ENCODE measurements around the gene GALR2.

GALR2 gene

DNA sequence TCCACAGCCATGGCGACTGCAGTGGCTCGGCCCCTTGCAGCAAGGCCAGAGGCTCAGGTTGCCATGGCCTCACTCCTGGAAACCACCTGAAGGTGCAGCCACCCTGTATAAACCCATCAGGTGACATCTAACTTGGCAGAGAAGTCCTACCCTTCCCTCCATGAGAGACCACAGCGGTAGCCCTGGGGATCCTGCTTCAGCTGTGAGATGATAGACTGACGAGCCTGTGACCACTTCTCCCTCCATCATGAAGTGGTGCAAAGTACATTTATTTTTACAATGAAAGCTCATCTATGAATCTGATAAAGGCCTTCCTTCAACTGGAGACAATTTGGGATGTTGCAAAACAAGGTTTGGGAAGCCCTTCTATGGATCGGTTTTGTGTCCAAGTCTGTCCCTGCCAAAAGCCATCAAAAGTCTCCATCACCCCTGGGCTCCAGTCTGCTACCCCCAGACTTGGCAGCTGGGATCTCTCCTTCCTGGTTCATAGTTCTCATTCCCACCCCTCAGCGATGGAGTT lies 6.2 kb downstream of the GALR2 start:
- no peak for DNase-seq

- no peak for DNase-seq
Measured at GRCh38 chr17:76081295-76082210, 7.0 kb downstream of the GALR2 start.

GRCh38 chr17:76082326-76083251 lies 8.0 kb downstream of the GALR2 start:
- no peak for DNase-seq

- DNase-seq, result no peak
Measured at GRCh38 chr17:76083536-76084182, 9.1 kb downstream of the GALR2 start.

GRCh38 chr17:76085066-76085730 lies 10.6 kb downstream of the GALR2 start:
- DNase-seq, result no peak

DNA sequence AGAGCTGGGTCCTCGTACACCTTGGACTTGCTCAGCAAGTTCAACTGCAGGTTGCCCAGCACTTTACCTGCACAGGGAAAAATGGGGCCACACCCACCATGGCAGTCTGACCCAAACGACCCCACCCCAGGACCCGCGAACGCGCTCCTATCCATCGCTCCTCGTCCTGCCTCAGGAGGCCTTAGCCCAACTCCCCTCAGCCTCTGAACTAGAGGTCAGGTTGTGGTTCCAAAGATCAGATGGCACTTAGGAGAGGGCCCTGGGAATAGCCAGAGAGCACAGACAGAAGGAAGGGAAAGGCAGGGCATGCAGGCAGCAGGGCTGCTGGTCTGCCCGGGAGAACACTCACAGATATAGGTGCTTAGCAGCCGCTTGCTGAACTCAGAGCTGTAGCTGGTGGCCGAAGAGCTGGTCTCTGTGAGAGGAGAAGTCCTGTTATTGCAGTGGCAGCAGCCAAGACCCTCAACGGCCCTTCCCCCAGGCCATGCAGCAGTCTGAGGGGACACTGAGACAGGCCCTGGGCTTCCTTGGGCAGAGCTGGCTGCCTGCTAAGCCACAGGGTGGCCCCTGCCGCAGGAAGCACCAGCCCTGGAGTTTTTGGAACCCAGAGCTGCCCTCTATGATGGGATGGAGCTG lies 11.3 kb downstream of the GALR2 start:
- DNase-seq, result no peak

DNA sequence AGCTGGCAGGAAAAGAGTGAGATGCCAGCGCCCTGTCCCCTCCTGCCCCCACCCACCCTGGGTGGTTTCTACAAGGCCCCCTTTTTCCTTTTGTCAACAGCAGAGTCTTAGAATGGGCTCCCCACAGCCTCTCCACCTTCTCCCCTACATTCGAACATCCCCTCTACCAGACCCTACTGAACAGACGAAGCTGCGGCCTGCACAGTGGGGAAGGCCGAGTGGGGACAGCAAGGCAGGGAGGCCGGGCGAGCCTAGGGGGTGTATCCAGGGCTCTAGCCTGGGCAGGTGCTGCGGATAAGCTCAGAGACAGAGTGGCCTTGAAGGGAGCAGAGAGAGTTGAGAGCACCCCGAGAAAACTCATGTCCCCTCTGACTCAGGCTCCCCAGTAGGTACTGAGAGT lies 11.8 kb downstream of the GALR2 start:
- DNase-seq, result no peak

DNA sequence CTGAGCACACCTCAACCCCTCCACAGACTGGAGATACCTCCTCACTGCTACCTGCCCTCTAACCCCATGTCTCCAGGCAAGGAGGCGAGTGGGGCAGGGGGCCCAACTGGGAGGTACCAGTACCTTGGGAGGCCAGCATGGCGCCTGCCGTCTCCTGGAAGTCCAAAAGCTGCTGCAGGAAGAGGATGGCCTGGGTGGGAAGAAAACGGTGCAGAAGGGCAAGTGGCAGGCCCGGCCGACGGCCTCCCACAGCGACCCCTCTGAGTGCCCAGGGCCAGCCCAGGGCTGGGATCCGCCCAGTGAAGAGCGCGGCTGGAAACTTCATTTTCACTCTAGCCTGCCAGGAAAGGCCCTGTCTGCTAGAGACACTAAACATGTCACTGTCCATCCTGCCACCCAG lies 12.9 kb downstream of the GALR2 start:
- no peak for DNase-seq

DNA sequence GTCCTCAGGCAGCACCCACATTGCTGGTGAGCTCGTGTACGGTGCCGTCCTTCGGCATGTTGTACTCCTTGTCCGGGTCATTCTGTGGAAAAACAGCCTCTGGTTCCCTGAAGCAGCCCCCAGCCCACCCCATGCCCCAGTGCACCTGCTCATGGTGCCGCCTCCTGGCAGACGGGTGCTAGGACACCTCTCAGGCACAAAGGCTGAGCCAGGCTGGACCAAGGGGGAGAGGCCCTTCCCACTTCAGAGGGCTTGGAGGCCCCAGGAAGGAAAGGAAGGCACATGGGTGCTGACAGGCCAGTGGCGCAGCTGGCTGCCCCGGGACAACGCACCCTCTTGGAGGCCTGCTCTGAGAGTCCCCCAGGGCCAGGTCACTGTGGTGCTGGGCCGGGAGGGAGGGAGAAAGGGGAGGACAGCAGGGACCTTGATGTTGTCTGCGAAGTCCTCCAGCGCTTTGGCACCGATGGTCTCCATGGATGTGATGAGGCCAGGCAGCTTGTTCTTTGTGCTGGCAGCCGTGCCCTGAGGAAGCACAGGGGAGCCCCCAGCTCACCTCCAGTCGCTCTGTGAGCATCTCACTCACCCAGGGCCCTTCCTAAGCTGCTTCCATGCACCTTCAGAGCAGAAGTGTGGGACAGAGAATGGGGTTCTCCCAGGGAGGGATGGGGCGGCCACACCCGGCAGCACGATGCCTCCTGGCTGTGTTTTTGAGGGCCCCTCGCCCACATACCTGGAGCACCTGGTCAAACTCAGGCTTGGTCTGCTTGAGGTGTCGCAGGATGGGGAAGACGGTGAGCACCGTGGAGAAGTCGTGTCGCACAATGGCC lies 13.7 kb downstream of the GALR2 start:
- no peak for DNase-seq

DNA sequence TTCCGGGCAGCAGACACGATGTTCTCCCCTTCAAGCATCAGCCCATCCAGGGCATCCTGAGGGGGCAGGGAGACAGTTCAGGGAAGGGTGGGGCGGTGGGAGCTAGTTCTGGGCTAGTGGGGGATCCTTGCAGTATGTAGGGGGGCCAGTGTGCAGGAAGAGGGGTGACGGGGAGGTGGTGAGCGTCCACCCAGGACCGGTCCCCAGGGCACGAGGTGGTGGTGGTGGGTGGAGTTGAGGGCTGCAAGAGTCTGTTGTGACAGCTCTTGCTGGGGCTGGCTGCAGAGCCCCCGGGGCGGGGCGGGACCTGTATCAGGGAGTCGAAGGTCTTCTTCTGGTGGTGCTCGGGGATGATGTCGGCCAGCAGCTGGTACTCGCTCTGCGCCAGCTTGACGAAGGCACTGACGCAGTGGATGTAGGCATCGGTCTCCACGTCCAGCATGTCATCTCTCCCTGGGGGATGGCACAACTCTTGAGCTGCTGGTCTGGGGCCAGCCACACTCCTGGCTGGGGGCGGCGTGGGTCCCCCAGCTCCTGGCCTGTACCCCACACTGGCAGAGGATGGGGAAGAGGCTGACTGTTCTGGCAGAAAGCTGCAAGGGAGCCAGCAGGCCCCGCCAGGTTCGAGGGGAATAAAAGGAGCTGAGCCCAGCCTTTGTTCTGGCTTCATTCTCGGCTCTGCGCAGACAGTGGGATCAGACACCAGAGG lies 14.4 kb downstream of the GALR2 start:
- DNase-seq, result no peak

DNA sequence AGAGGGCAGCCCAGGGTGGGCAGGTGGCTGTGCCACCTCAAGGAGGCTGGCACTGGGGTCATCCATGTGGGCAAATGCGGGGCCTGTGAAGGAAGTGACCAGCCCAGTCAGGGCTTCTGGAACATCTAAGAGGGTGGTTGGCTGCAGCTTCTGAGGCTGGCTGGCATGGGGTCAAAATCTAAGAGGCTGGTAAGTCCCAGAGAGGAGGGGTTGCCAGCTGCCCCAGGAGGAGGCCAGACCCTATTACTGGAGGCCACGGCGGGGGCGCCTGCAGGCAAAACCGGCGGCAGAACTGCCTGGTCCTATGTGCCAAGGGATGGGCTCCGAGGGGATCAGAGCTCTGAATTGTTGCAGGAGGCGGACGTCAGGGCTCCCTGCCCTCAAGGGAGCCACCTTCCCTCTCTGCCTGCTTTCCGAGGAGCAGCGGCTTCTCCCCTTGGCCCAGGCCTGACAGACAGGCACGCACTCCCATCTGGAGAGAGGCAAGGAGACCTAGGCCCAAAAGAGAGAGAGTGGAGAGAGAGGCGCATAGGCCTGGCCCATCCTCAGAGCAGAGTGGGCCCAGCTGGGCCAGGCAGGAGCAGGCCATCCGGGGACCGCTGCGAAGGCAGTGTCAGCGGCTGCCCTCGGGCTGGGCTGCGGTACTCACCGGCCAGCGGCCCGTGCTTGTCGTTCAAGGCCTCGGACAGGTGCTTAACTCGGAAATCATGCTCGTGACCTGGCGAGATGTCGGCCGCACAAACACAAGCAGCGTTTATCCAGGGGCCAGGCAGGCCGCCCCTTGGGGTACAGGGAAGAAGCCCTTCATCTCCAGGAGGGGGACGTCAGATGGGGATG lies 15.3 kb downstream of the GALR2 start:
- no peak for DNase-seq

DNA sequence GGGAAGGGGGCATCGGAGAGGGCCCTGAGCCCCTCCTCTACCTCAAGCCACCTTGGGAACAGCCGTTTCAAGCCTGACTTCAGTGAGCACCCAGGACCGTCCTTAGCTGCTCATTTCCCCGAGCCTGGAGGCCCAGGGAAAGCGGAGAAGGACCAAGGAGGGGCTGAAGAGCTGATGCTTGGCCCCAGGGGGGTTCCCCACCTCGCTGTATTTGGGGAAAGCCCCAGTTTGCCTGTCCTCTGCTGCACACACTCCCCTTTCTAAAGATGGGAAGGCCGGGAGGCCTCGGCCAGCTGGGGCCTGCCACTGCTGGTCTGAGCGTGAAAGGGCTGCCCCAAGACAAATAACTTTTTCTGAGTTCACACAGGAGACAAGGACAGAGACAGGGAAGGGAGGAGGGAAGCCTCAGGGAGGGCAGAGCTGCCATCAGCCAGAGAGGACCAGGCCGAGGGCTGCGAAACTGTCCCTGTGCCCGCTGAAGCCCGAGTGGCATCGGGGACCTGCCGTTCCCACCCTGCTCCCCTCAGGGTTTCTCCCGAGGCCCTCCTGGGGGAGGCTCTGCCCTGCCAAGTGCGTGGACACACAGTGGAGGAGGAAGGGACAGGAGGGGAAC lies 16.0 kb downstream of the GALR2 start:
- DNase-seq, result no peak

DNA sequence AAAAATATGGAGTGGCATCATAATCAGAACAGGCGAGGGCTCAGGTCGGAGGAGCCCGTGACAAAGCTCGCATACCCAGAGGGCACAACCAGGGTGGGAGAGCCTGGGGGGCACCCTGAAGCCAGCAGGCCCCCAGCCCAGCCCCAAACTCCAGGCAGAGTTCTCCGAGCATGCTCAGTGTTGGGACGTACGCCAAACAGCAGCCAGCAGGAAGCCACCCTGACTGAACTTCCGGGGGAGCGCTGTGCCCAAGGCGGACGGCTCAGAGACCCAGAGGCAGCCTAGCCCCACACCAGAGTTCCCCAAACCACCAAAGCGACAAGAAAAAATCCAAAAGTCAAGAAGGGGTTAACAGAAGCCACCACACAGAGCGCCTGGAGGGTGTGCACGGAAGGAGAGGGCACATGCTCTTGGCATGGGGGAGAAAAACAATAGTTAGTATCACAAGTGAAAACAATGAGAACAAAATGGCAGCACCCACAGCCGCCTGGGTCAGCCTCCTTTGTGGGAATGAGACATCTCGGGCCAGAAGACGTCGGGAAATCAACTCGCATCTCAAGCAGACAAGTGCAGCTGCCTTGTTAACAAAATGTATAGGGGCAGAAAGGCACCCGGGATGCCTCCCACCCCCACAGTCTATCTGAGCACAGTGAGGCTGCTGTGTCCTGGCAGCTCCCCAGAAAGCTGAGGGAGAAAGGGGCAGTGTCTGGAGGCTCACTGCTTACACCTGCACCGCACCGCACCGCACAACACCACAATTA lies 17.1 kb downstream of the GALR2 start:
- no peak for DNase-seq

- no peak for DNase-seq
Measured at GRCh38 chr17:76092526-76093413, 18.2 kb downstream of the GALR2 start.

GRCh38 chr17:76094046-76094445 lies 19.5 kb downstream of the GALR2 start:
- no peak for DNase-seq

GRCh38 chr17:76095943-76096342 lies 21.4 kb downstream of the GALR2 start:
- DNase-seq, result no peak

- no peak for DNase-seq
Measured at GRCh38 chr17:76097716-76098295, 23.2 kb downstream of the GALR2 start.
